GM12891 (cell line): ENCODE measurements around the gene MMS19.

ENCODE experiments used
- PAX5 ChIP-seq: IDR thresholded peaks from 2 replicates; pipeline ENCODE4 v1.6.1; 2011; ENCODE audit warnings: low read length, moderate library complexity, mild to moderate bottlenecking; ENCODE audit not compliant: insufficient read depth, severe bottlenecking
- POLR2A ChIP-seq: IDR thresholded peaks from 2 replicates; pipeline ENCODE4 v1.6.1; 2011; ENCODE audit warnings: low read depth, low read length, control low read depth
- POLR2AphosphoS5 ChIP-seq: IDR thresholded peaks from 2 replicates; pipeline ENCODE4 v1.6.1; 2011; ENCODE audit warnings: low read depth, low read length, control low read depth
- POU2F2 ChIP-seq: IDR thresholded peaks from 2 replicates; pipeline ENCODE4 v1.6.1; 2011; ENCODE audit warnings: low read depth, mild to moderate bottlenecking, control low read depth, low read length, moderate library complexity
- SPI1 ChIP-seq: IDR thresholded peaks from 2 replicates; pipeline ENCODE4 v1.6.1; 2011; ENCODE audit warnings: low read depth, low read length, control low read depth

DNA sequence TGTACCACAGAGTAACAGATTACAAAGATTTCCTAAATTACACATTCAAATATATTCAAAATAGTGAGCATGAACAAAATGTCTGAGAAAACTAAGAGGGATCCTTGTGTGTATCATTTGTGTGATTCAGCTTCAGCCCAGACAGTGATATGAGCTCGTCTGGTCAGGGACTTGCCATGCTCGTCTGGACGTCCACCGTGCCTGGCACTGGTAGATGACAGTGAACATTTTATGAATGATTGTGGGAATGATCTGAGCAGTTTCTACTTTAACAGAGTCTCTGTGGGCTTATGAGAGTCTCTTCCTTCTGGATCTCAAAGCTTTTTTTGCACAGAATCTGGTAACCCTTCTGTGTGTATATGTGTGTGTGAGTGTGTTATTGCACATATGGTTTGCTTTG, 40.2 kb upstream of the MMS19 start:
- TF ChIP-seq POLR2A (no peak), POLR2AphosphoS5 (no peak), POU2F2 (no peak), SPI1 (no peak), PAX5 (no peak)
